GM12875 (cell line): ENCODE results near the gene ZNF28.
"Not testable (repeated sequence)": the region's sequence is repeated elsewhere in the genome, so short reads cannot be mapped to it uniquely, and the experiment has no call there.

Source experiments
- H3K4me3 ChIP-seq: one replicate; pipeline ENCODE4 v1.5.1; 2011; ENCODE audit warnings: low read depth, low read length, control low read depth
- TF ChIP-seq, protein P1 (sequence below): IDR thresholded peaks from 2 replicates; pipeline ENCODE4 v1.5.1; 2011; ENCODE audit warnings: low read depth, mild to moderate bottlenecking, control low read depth, inconsistent platforms, low read length, moderate library complexity, borderline replicate concordance; ENCODE audit not compliant: insufficient read depth

The ZNF28 gene

DNA sequence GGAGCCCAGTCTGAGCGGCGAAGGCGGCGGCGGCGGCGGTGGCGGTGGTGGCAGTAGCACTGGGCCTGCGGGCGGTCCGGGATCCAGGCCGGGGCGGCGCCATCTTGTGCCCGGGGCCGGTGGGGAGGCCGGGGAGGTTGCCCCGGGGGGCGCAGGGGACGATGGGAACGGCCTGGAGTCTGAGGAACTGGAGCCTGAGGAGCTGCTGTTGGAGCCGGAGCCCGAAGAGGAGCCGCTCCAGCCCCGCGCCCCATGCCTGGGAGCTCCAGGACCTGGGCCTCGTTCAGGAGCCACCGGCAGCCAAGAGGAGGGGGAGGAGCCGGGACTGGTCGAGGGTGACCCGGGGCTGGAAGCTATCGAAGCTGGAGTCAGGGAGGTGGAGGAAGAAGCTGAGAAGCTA lies 11.6 kb downstream of the ZNF28 start:
- TF ChIP-seq, protein P1, sequence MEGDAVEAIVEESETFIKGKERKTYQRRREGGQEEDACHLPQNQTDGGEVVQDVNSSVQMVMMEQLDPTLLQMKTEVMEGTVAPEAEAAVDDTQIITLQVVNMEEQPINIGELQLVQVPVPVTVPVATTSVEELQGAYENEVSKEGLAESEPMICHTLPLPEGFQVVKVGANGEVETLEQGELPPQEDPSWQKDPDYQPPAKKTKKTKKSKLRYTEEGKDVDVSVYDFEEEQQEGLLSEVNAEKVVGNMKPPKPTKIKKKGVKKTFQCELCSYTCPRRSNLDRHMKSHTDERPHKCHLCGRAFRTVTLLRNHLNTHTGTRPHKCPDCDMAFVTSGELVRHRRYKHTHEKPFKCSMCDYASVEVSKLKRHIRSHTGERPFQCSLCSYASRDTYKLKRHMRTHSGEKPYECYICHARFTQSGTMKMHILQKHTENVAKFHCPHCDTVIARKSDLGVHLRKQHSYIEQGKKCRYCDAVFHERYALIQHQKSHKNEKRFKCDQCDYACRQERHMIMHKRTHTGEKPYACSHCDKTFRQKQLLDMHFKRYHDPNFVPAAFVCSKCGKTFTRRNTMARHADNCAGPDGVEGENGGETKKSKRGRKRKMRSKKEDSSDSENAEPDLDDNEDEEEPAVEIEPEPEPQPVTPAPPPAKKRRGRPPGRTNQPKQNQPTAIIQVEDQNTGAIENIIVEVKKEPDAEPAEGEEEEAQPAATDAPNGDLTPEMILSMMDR = no peak
- H3K4me3 ChIP-seq = no peak overlapping the region

DNA sequence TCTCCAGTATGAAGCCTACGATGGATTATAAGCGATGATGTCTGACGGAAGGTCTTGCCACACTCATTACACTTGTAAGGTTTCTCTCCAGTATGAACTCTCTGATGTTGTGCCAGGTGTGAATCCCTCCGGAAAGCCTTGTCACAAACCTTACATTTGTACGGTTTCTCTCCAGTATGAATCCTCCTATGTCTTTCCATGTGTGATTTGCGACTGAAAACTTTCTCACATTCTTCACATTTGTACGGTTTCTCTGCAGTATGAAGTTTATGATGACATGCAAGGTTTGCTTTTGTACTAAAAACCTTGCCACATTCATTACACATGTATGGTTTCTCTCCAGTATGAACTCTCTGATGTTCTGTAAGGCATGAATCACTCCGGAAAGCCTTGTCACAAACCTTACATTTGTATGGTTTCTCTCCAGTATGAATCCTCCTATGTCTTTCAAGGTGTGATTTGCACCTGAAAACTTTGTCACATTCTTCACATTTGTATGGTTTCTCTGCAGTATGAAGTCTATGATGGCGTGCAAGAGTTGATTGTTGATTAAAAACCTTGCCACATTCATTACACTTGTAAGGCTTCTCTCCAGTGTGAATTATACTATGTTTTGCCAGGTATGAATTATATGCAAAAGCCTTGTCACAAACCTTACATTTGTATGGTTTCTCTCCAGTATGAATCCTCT lies 21.3 kb downstream of the ZNF28 start:
- H3K4me3 ChIP-seq = not testable (repeated sequence)

DNA sequence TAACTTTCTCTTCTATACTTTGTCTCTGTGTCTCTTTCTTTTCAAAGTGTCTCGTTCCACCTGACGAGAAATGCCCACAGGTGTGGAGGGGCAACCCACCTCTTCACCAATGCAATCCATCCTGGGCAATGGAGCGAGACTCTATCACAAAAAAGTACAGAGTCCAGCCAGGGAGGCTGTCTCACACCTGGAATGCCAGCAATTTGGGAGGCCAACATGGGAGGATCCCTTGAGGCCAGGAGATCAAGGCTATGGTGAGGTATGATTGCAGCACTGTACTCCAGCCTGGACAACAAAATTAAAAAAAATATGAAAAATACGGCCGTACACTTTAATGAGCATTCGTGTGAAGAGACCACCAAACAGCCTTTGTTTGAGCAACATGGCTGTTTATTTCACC lies 32.0 kb downstream of the ZNF28 start:
- H3K4me3 ChIP-seq = no peak overlapping the region
- TF ChIP-seq, protein P1 = no peak

DNA sequence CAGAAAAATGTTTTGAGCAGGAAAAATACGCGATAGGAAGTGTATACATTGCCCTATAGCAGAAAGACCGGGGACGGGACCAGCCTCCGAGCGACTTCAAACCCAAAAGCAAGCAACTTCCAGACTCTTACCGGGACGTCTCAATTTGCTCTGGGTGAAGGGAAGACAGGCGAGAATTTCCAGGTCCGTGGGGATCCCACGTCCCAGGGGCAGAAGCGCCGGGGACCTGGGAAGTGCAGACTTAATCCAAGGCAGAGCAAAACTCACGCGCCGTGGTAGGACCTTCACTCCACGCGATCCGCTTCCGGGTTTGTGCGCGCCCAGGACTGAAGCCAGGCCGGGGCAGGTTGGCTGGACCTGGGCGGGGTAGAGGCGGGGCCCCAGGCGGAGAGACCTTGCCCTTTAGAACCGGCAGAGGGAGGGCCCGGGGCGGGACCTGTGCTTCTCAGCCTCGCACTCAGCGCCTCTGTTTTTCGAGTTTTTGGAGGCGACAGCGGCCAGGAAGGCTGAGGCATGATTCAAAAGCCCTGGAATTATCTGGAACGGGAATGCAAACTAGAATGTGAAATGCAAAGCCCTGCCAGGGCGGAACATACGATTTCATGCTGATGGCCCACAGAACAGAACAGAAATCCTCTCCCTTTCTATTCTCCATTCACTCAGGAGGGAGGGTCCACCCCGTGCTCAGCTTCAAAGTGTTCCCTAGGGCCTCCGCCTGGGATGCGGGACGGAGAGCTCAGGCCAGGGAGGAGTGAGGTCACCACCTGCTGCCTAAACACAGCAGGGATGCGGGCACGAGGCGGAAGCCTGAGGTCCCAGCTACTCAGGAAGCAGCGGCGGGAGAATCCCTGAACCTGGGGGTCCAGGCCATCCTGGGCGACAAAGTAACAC lies 34.7 kb downstream of the ZNF28 start, which contains the start of gene ZNF600:
ZNF600 (minus strand) TSS at position 328 of the 891 bp plus-strand sequence. CDS start 7,903 bp downstream, outside the sequence.
- H3K4me3 ChIP-seq = peak within 1 kb of the TSS; percentile 69

DNA sequence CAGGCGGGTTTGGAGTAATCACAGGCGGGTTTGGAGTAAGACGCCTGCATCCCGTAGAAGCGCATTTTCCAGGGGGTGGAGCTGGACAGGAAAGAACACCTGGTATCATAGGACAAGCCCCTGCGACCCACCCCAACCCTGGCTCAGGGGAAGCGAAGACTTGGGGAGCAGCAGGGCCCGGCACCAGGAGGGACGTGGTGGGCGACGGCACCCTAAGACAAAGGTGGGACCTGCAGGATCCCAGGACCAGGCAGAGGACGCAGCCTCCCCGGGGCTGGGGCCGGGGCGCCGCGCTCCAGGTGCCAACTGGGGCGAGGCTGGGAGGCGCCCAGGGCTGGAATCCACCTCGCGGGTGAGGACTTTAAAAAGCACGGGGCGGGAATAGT lies 35.4 kb downstream of the ZNF28 start:
- peak overlapping the region; percentile 69 for H3K4me3 ChIP-seq
- TF ChIP-seq, protein P1 = no peak

DNA sequence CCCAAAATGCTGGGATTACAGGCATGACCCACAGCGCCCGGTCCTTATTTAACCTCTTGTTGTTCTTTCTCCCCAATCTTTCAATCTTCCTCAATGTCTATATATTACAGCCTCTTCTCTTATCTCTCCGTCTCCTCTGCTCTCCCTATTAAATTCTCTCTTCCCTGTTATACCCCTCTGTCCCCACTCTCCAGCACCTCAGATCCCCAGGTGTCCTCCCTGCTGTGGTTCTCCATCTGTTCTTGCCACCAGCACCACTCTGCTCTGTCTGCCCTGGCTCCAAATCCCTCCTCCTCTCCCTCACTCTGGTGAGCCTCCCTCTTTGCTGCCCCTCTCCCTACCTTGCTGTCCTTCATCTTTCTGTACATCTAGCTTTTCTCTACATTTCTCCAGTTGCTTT lies 35.9 kb downstream of the ZNF28 start:
- TF ChIP-seq, protein P1 = no peak
- no peak overlapping the region for H3K4me3 ChIP-seq

DNA sequence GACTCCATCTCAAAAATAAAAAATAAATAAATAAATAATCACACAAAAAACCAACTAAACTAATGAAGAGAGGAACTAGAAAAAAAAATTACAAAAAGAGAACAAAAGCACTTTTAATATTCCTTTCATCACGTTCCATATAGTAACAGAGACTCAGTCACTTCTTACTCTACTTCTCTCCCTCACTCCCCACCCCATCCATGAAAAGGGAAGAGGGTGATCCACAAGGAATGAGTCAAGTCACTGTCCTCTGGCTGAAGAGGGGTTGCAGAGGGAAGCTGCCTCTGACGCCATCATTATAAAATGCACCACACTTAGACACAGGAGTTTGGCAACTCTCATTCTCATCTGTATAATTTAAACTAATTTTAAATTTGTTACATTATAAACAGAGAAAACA lies 38.6 kb downstream of the ZNF28 start:
- H3K4me3 ChIP-seq = not testable (repeated sequence)

DNA sequence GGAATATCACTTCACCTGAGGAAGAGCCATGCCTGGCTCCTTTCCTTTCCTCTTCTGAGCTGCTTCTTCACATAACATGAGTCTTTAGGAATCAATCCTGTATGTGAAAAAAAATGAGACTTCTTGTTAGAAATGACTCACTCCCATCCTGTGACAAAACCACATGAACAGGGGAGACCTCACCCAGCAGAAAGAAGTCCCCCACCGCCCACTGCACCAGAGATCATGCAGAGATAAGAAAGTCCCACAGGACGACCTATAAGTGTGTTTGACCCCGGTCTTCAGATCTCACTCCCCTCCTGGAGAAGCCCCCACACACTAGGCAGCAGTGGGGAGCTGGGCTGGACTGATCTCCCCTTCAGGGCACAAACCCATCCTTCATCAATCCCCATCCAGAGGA lies 42.6 kb downstream of the ZNF28 start:
- TF ChIP-seq, protein P1 = no peak
- no peak overlapping the region for H3K4me3 ChIP-seq

DNA sequence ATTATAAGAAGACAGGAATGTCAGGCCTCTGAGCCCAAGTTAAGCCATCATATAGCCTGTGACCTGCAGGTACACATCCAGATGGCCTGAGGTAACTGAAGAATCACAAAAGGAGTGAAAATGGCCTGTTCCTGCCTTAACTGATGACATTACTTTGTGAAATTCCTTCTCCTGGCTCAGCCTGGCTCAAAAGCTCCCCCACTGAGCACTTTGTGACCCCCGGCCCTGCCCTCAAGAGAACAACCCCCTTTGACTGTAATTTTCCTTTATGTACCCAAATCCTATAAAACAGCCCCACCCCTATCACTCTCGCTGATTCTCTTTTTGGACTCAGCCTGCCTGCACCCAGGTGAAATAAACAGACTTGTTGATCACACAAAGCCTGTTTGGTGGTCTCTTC lies 65.0 kb downstream of the ZNF28 start:
- not testable (repeated sequence) for H3K4me3 ChIP-seq
